ENCODE results near the gene HPS1.
"Not testable (repeated sequence)": the region's sequence is repeated elsewhere in the genome, so short reads cannot be mapped to it uniquely, and the experiment has no call there.

GRCh38 chr10:98383134-98383667 is 63.5 kb downstream of the HPS1 start:
- not testable (repeated sequence) for TF ChIP-seq POLR2A (IDR thresholded peaks at IDR 0.05; ENCODE audit: low read depth, low read length); EZH2 (IDR thresholded peaks at IDR 0.05; ENCODE audit: borderline replicate concordance, low read depth, low read length, severe bottlenecking); JUN (IDR thresholded peaks at IDR 0.05; ENCODE audit: borderline replicate concordance, insufficient read depth, insufficient read length, low read depth); CTCF (IDR thresholded peaks at IDR 0.05; ENCODE audit: extremely low read depth in 1 of 2, insufficient read depth in 1 of 2, low read depth in 1 of 2, low read length in 2 of 2); MAX (IDR thresholded peaks at IDR 0.05; ENCODE audit: insufficient read depth, insufficient read length); POLR2AphosphoS5 (IDR thresholded peaks at IDR 0.05; ENCODE audit: insufficient read depth, low read depth, low read length); MYC (IDR thresholded peaks at IDR 0.05; ENCODE audit: low read depth, low read length)

Measured in endothelial cell of umbilical vein (primary cell).